ENCODE data around the gene OR4N2.

Gene OR4N2

DNA sequence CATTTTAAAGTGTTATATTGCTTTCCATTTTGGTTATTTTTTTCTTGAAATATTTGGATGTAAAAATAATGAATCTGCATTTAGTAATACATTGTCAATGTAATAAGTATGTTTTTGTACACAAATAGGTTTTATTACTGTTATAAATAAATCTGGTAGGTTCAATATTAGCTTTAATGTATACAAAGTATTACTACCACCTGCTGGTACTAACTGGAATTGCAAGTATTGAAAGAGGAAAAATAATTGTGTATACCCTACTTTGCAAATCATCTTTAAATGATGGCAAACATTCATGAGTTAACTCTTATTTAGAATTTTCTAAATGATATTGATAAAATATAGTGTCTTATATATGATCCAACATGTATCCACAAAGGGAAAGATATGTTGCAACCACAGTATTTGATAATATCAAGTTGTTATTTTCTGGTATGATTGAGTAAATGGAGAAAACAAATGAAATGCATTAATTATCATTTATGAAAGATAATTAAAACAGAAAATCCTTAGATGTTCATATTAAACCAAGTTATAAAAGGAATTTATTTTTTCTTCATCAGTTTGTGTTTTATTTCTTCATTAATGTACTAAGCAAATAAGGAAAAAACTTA lies 74.6 kb downstream of the OR4N2 start:
- DNase-seq (ENCODE audit: low spot score) = peak; percentile 20
- TF ChIP-seq, protein P1, sequence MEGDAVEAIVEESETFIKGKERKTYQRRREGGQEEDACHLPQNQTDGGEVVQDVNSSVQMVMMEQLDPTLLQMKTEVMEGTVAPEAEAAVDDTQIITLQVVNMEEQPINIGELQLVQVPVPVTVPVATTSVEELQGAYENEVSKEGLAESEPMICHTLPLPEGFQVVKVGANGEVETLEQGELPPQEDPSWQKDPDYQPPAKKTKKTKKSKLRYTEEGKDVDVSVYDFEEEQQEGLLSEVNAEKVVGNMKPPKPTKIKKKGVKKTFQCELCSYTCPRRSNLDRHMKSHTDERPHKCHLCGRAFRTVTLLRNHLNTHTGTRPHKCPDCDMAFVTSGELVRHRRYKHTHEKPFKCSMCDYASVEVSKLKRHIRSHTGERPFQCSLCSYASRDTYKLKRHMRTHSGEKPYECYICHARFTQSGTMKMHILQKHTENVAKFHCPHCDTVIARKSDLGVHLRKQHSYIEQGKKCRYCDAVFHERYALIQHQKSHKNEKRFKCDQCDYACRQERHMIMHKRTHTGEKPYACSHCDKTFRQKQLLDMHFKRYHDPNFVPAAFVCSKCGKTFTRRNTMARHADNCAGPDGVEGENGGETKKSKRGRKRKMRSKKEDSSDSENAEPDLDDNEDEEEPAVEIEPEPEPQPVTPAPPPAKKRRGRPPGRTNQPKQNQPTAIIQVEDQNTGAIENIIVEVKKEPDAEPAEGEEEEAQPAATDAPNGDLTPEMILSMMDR (IDR thresholded peaks at IDR 0.05; ENCODE audit: borderline replicate concordance, control extremely low read depth, extremely low read depth, insufficient read depth, missing control alignments) = peak; percentile 30
- in situ Hi-C loops (cut with MboI; ENCODE audit: low sequenced_read_pairs, unreplicated experiment) = no loop called here

Data from GM13976 (cell line).